HG03066 (cell line): ENCODE data around the gene RAC3.

Source experiments
- ATAC-seq: cut with Tn5 transposase; IDR thresholded peaks from one replicate; pipeline ENCODE4 v1.9.1; 2021; ENCODE audit warnings: low read depth; ENCODE audit not compliant: unreplicated experiment

Gene RAC3

GRCh38 chr17:81998691-81999438 is 32.6 kb upstream of the RAC3 start:
- ATAC-seq = no peak

- ATAC-seq = no peak
These were observed 31.9 kb upstream of the RAC3 start for GRCh38 chr17:81999587-81999975.

GRCh38 chr17:81999976-82000802 is 31.3 kb upstream of the RAC3 start:
- ATAC-seq = no peak

- no peak for ATAC-seq
These were observed 30.5 kb upstream of the RAC3 start for GRCh38 chr17:82000803-82001570.

GRCh38 chr17:82001571-82002056 is 29.9 kb upstream of the RAC3 start:
- ATAC-seq = no peak

GRCh38 chr17:82003411-82004381 is 27.8 kb upstream of the RAC3 start:
- no peak for ATAC-seq

- ATAC-seq = no peak
These were observed 26.7 kb upstream of the RAC3 start for GRCh38 chr17:82004517-82005455.

GRCh38 chr17:82005701-82006348 is 25.7 kb upstream of the RAC3 start:
- ATAC-seq = no peak

- no peak for ATAC-seq
These were observed 24.8 kb upstream of the RAC3 start for GRCh38 chr17:82006468-82007227.

- ATAC-seq = no peak
These were observed 24.3 kb upstream of the RAC3 start for GRCh38 chr17:82007228-82007494.

- no peak for ATAC-seq
These were observed 23.8 kb upstream of the RAC3 start for GRCh38 chr17:82007495-82008257.

- no peak for ATAC-seq
These were observed 23.1 kb upstream of the RAC3 start for GRCh38 chr17:82008258-82008940.

- ATAC-seq = no peak
These were observed 22.5 kb upstream of the RAC3 start for GRCh38 chr17:82008941-82009405.

GRCh38 chr17:82009413-82009812 is 22.1 kb upstream of the RAC3 start:
- ATAC-seq = no peak

- no peak for ATAC-seq
These were observed 20.6 kb upstream of the RAC3 start for GRCh38 chr17:82010575-82011525.
